BJ (cell line): ENCODE data around the gene XYLT1. TPM values are rescaled to one million over a fixed set of nuclear protein-coding genes. Genes with fewer than 3 reads are reported as not detected.

Source experiments
- CTCF ChIA-PET: fragments of 350-600 bp; formaldehyde crosslinking; extraction: SDS; loops from one replicate; lab custom pipeline; 2021; ENCODE audit warnings: antibody characterized with exemption, inconsistent platforms; lab: Yijun Ruan, JAX
- POLR2A ChIA-PET: fragments of 300-600 bp; sonication (Branson Sonifier 250); formaldehyde crosslinking; extraction: SDS; loops from one replicate; lab custom pipeline; 2021; ENCODE audit warnings: antibody characterized with exemption; lab: Charles Lee
- DNase-seq: peaks from one replicate; pipeline ENCODE4 v3.0.0-alpha.2; 2011; ENCODE audit warnings: low read depth
- H3K27me3 ChIP-seq: 2 replicates; pipeline ENCODE4 v1.6.0; 2011; ENCODE audit warnings: low read length; ENCODE audit not compliant: control insufficient read depth, insufficient read depth
- H3K36me3 ChIP-seq: 2 replicates; pipeline ENCODE4 v1.5.1; 2011; ENCODE audit warnings: low read length; ENCODE audit not compliant: control insufficient read depth, insufficient read depth
- H3K4me3 ChIP-seq: 2 replicates; pipeline ENCODE4 v1.5.1; 2011; ENCODE audit warnings: low read depth, mild to moderate bottlenecking, control low read depth, low read length
- CTCF ChIP-seq: IDR thresholded peaks from 2 replicates; pipeline ENCODE4 v1.5.1; 2011; ENCODE audit warnings: low read depth, mild to moderate bottlenecking, control low read depth, inconsistent platforms, low read length, moderate library complexity; ENCODE audit not compliant: insufficient read depth
- polyA plus RNA-seq: library from polyadenylated mRNA; depleted of rRNA; stranded (reverse); fragments of >200 nt; gene quantifications from 2 replicates; pipeline ENCODE4 v1.2.3, GENCODE V29; 2011

The XYLT1 gene
- polyA plus RNA-seq, 1 experiment, result 15.9 TPM

- ChIA-PET POLR2A (no interaction called here), CTCF (interaction anchor here (0.5 kb wide), 1 partner anchor 175 kb away, joined by 3 read pairs; no protein-coding TSS in a partner anchor)
- no peaks in the 10 kb centered on the region for H3K27me3 ChIP-seq
- peaks cover 1% of the 10 kb centered on the region; the same call in 1 of the 2 replicates for H3K36me3 ChIP-seq
- TF ChIP-seq CTCF, result no peak
- H3K4me3 ChIP-seq, result no peak overlapping the region
- no peak for DNase-seq
Measured at GRCh38 chr16:17257426-17258023, 213.2 kb downstream of the XYLT1 start.

- Histone ChIP-seq H3K36me3 (no peaks in the 10 kb centered on the region), H3K4me3 (no peak overlapping the region), H3K27me3 (no peaks in the 10 kb centered on the region)
- no peak for TF ChIP-seq CTCF
- no peak for DNase-seq
- POLR2A ChIA-PET, result no interaction called here
- CTCF ChIA-PET, result interaction anchor here (0.6 to 1.2 kb wide), 2 partner anchors 11 to 65 kb away, joined by 3 read pairs; no protein-coding TSS in a partner anchor
Measured at GRCh38 chr16:17252701-17253100, 218.1 kb downstream of the XYLT1 start.

GRCh38 chr16:17252064-17252463 lies 218.7 kb downstream of the XYLT1 start:
- no peak for TF ChIP-seq CTCF
- no peaks in the 10 kb centered on the region for H3K36me3 ChIP-seq
- ChIA-PET CTCF (interaction anchor here (1.2 kb wide), 1 partner anchor 12 kb away, joined by 3 read pairs; no protein-coding TSS in a partner anchor), POLR2A (no interaction called here)
- DNase-seq, result no peak
- H3K27me3 ChIP-seq, result no peaks in the 10 kb centered on the region
- no peak overlapping the region for H3K4me3 ChIP-seq

- no peak for DNase-seq
- Histone ChIP-seq H3K4me3 (no peak overlapping the region), H3K27me3 (no peaks in the 10 kb centered on the region), H3K36me3 (no peaks in the 10 kb centered on the region)
- POLR2A ChIA-PET, result no interaction called here
- CTCF ChIA-PET, result interaction anchor here (0.6 kb wide), 1 partner anchor 27 kb away, joined by 3 read pairs; no protein-coding TSS in a partner anchor
- no peak for TF ChIP-seq CTCF
Measured at GRCh38 chr16:17251496-17251895, 219.3 kb downstream of the XYLT1 start.

GRCh38 chr16:17246974-17247732 lies 223.6 kb downstream of the XYLT1 start:
- H3K36me3 ChIP-seq, result no peaks in the 10 kb centered on the region
- ChIA-PET POLR2A (no interaction called here), CTCF (interaction anchor here (0.9 kb wide), 1 partner anchor 14 kb away, joined by 4 read pairs; no protein-coding TSS in a partner anchor)
- no peak overlapping the region for H3K4me3 ChIP-seq
- no peak for TF ChIP-seq CTCF
- H3K27me3 ChIP-seq, result no peaks in the 10 kb centered on the region
- no peak for DNase-seq
